Measurements from ENCODE around the gene PRSS48.
"Not testable (repeated sequence)": the region's sequence is repeated elsewhere in the genome, so short reads cannot be mapped to it uniquely, and the experiment has no call there.

The PRSS48 gene

GRCh38 chr4:151250706-151251105, 26.3 kb upstream of the PRSS48 start:
- no peak overlapping the region for H3K4me3 Mint-ChIP-seq

GRCh38 chr4:151251603-151252304, 25.2 kb upstream of the PRSS48 start:
- H3K4me1 Mint-ChIP-seq, result no peaks in the 10 kb centered on the region
- no peak overlapping the region for H3K27ac Mint-ChIP-seq
- no peak for ATAC-seq (replicated peaks)
- no peaks in the 10 kb centered on the region for H3K9me3 Mint-ChIP-seq
- H3K36me3 Mint-ChIP-seq, result no peaks in the 10 kb centered on the region
- no peaks in the 10 kb centered on the region for H3K27me3 Mint-ChIP-seq
- no peak for DNase-seq
- H3K4me3 Mint-ChIP-seq, result no peak overlapping the region

More at GRCh38 chr4:151250706-151251105, 26.3 kb upstream of the PRSS48 start:
- no peaks in the 10 kb centered on the region for H3K9me3 Mint-ChIP-seq
- no peaks in the 10 kb centered on the region for H3K4me1 Mint-ChIP-seq
- peaks cover 0 to 2% of the 10 kb centered on the region in 2 donors for H3K27me3 Mint-ChIP-seq
- ATAC-seq (replicated peaks) (no peak), DNase-seq (no peak)
- H3K27ac Mint-ChIP-seq, result no peak overlapping the region
- no peaks in the 10 kb centered on the region for H3K36me3 Mint-ChIP-seq

DNA sequence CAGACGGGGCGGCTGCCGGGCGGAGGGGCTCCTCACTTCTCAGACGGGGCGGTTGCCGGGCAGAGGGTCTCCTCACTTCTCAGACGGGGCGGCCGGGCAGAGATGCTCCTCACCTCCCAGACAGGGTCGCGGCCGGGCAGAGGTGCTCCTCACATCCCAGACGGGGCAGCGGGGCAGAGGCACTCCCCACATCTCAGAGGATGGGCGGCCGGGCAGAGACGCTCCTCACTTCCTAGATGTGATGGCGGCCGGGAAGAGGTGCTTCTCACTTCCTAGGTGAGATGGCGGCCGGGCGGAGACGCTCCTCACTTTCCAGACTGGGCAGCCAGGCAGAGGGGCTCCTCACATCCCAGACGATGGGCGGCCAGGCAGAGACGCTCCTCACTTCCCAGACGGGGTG, 21.7 kb upstream of the PRSS48 start:
- not testable (repeated sequence) for H3K27ac Mint-ChIP-seq; ATAC-seq (replicated peaks); DNase-seq; H3K4me3 Mint-ChIP-seq; H3K27me3 Mint-ChIP-seq; H3K9me3 Mint-ChIP-seq; H3K36me3 Mint-ChIP-seq; H3K4me1 Mint-ChIP-seq

DNA sequence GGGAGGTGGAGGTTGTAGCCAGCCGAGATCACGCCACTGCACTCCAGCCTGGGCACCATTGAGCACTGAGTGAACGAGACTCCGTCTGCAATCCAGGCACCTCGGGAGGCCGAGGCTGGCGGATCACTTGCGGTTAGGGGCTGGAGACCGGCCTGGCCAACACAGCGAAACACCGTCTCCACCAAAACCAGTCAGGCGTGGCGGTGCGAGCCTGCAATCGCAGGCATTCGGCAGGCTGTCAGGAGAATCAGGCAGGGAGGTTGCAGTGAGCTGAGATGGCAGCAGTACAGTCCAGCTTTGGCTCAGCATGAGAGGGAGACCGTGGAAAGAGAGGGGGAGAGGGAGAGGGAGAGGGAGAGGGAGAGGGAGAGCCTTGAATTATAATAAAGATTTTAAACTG, 21.3 kb upstream of the PRSS48 start:
- not testable (repeated sequence) for ATAC-seq (replicated peaks); H3K4me3 Mint-ChIP-seq; H3K36me3 Mint-ChIP-seq; H3K27me3 Mint-ChIP-seq; DNase-seq; H3K4me1 Mint-ChIP-seq; H3K27ac Mint-ChIP-seq; H3K9me3 Mint-ChIP-seq

DNA sequence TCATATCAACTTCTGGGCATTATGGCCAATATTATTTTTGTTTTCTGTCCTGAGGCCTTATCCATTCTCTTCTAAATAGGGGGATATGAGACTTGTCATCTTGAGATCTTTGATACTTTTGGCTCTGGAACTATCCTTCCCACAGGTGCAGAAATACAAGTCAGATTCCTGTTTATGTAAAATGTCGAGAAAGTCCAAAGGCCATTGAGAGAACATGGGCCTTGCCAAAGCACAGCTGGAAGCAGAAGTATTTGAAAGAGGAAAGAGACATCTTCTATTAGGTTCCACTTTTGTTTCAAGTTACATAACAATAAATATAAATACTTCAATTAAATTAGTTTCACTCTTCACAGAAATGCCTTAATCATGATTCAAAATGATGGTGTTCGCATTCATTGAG, 20.8 kb upstream of the PRSS48 start:
- no peaks in the 10 kb centered on the region for H3K9me3 Mint-ChIP-seq
- H3K36me3 Mint-ChIP-seq, result no peaks in the 10 kb centered on the region
- no peak overlapping the region for H3K4me3 Mint-ChIP-seq
- H3K27ac Mint-ChIP-seq, result no peak overlapping the region
- no peaks in the 10 kb centered on the region for H3K27me3 Mint-ChIP-seq
- ATAC-seq (replicated peaks), result no peak
- DNase-seq, result no peak
- no peaks in the 10 kb centered on the region for H3K4me1 Mint-ChIP-seq

DNA sequence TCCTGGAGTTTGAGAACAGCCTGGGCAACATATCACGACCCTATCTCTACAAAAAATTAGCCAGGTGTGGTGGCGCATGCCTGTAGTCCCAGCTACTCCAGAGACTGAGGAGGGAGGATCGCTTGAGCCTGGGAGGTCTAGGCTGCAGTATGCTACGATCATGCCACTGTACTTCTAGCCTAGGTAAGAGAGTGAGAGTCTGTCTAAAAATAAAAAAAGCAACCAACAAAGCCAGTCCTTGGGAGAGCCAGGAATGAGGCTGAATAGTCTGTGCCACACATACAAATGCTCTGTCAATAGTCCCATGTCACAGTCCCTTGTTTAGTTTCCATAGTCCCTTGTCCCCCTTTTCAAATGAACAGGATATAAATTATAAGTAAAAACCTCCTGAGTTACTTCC, 19.3 kb upstream of the PRSS48 start:
- Mint-ChIP-seq H3K4me1 (no peaks in the 10 kb centered on the region), H3K36me3 (no peaks in the 10 kb centered on the region), H3K27ac (no peak overlapping the region), H3K9me3 (no peaks in the 10 kb centered on the region), H3K4me3 (no peak overlapping the region), H3K27me3 (peaks cover 0 to 5% of the 10 kb centered on the region in 2 donors)
- DNase-seq (no peak), ATAC-seq (replicated peaks) (no peak)

- Mint-ChIP-seq H3K27me3 (peaks cover 0 to 5% of the 10 kb centered on the region in 2 donors), H3K27ac (no peak overlapping the region), H3K36me3 (no peaks in the 10 kb centered on the region), H3K9me3 (no peaks in the 10 kb centered on the region), H3K4me1 (no peaks in the 10 kb centered on the region), H3K4me3 (no peak overlapping the region)
- no peak for DNase-seq
- no peak for ATAC-seq (replicated peaks)
Measured at GRCh38 chr4:151259752-151260151, 17.2 kb upstream of the PRSS48 start.

DNA sequence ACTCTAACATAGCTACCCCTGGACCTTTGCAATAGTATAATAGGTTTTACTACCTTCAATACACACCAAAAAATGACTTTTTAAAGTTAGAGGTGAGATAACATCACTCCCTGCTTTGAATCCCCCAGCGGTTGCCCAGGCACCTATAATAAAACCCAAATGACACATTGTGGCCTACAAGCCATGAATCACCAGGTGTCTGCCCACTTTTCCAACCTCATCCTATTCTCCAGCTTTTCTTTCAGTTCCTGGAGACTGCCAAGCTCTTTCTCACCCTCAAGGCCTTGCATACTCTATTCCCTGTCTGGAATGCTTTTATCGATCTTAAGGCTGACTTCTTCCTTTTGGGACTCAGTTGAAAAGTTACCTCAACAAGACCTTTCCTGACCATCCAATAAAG, 16.4 kb upstream of the PRSS48 start:
- H3K9me3 Mint-ChIP-seq, result no peaks in the 10 kb centered on the region
- ATAC-seq (replicated peaks) (no peak), DNase-seq (no peak)
- peaks cover 0 to 5% of the 10 kb centered on the region in 2 donors for H3K27me3 Mint-ChIP-seq
- H3K4me1 Mint-ChIP-seq, result no peaks in the 10 kb centered on the region
- H3K36me3 Mint-ChIP-seq, result no peaks in the 10 kb centered on the region
- H3K4me3 Mint-ChIP-seq, result no peak overlapping the region
- H3K27ac Mint-ChIP-seq, result no peak overlapping the region

- H3K27me3 Mint-ChIP-seq, result peaks cover 0 to 5% of the 10 kb centered on the region in 2 donors
- no peak for ATAC-seq (replicated peaks)
- no peaks in the 10 kb centered on the region for H3K36me3 Mint-ChIP-seq
- DNase-seq, result no peak
- H3K4me3 Mint-ChIP-seq, result no peak overlapping the region
- no peaks in the 10 kb centered on the region for H3K4me1 Mint-ChIP-seq
- H3K27ac Mint-ChIP-seq, result no peak overlapping the region
- H3K9me3 Mint-ChIP-seq, result no peaks in the 10 kb centered on the region
Measured at GRCh38 chr4:151263455-151263854, 13.5 kb upstream of the PRSS48 start.

DNA sequence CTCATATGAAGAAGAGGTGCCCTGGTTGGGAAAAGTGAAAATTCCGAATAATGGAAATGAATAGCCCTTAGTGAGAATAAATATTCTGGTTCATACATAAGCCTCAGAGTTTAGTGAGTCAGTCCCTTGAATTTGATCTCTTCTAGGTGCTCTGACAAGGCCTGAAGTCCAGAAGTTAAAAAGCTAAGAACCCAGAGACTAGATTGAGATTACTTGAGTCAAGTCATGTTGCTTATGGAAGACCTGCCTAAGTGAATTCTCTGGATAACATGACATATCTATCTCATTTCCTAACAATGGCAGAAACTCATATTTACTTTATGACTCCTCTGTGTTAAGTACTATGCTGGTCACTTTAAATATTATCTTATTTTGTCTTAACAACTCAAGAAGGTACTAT, 10.5 kb upstream of the PRSS48 start:
- DNase-seq (no peak), ATAC-seq (replicated peaks) (no peak)
- H3K36me3 Mint-ChIP-seq, result no peaks in the 10 kb centered on the region
- H3K4me3 Mint-ChIP-seq, result no peak overlapping the region
- no peak overlapping the region for H3K27ac Mint-ChIP-seq
- no peaks in the 10 kb centered on the region for H3K4me1 Mint-ChIP-seq
- H3K9me3 Mint-ChIP-seq, result no peaks in the 10 kb centered on the region
- peaks cover 0 to 2% of the 10 kb centered on the region in 2 donors for H3K27me3 Mint-ChIP-seq

GRCh38 chr4:151267104-151267503, 9.9 kb upstream of the PRSS48 start:
- ATAC-seq (replicated peaks), result no peak
- H3K36me3 Mint-ChIP-seq, result no peaks in the 10 kb centered on the region
- no peak overlapping the region for H3K27ac Mint-ChIP-seq
- DNase-seq, result no peak
- no peaks in the 10 kb centered on the region for H3K27me3 Mint-ChIP-seq
- H3K9me3 Mint-ChIP-seq, result no peaks in the 10 kb centered on the region
- H3K4me3 Mint-ChIP-seq, result no peak overlapping the region
- no peaks in the 10 kb centered on the region for H3K4me1 Mint-ChIP-seq

- DNase-seq (no peak), ATAC-seq (replicated peaks) (no peak)
- Mint-ChIP-seq H3K36me3 (no peaks in the 10 kb centered on the region), H3K4me3 (no peak overlapping the region), H3K4me1 (no peaks in the 10 kb centered on the region), H3K27me3 (no peaks in the 10 kb centered on the region), H3K27ac (no peak overlapping the region), H3K9me3 (no peaks in the 10 kb centered on the region)
Measured at GRCh38 chr4:151267822-151268535, 9.0 kb upstream of the PRSS48 start.

DNA sequence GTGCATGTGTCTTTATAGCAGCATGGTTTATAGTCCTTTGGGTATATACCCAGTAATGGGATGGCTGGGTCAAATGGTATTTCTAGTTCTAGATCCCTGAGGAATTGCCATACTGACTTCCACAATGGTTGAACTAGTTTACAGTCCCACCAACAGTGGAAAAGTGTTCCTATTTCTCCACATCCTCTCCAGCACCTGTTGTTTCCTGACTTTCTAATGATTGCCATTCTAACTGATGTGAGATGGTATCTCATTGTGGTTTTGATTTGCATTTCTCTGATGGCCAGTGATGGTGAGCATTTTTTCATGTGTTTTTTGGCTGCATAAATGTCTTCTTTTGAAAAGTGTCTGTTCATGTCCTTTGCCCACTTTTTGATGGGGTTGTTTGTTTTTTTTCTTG, 8.1 kb upstream of the PRSS48 start:
- H3K27ac Mint-ChIP-seq; H3K9me3 Mint-ChIP-seq; DNase-seq; H3K36me3 Mint-ChIP-seq; ATAC-seq (replicated peaks); H3K27me3 Mint-ChIP-seq; H3K4me3 Mint-ChIP-seq; H3K4me1 Mint-ChIP-seq: not testable (repeated sequence)

DNA sequence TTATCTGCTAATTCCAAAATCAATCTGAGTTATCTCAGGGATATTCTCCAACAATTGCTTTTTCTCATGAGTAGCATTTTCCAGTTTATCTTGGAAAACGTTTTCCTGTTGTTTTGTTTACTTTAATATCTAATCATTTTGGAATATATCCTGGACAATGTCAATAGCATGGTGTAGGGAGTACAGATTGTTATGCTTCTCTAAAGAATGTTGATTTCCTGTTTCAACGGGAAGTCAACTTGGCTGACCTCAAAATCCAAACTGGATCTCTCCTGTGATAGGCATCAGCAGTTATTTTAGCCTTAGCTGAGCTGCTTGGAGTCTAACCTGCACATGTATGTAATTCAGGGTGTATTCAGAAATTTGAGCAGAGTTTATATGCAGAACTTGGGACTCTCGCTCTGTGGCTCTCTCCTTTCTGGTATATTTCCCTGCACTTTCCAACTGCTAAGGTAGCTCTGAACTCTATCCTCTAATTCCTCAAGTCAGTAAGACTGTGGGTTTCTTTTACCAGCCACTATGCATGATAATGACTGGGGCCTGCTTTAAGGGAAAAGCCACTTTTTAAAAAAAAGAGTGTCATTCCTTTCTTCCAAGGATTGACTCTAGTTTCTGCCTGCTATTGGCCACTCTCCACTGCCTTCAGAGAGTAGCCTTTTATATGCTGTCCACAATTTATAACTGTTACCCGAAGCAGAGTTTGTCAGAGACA, 7.7 kb downstream of the PRSS48 start:
- Mint-ChIP-seq H3K27me3 (peaks cover 0 to 3% of the 10 kb centered on the region in 2 donors), H3K4me1 (no peaks in the 10 kb centered on the region), H3K36me3 (no peaks in the 10 kb centered on the region), H3K4me3 (no peak overlapping the region), H3K9me3 (peaks cover 3 to 9% of the 10 kb centered on the region in 2 donors), H3K27ac (no peak overlapping the region)
- ATAC-seq (replicated peaks) (no peak), DNase-seq (no peak)

- Mint-ChIP-seq H3K9me3 (peaks cover 6 to 9% of the 10 kb centered on the region in 2 donors), H3K27ac (no peak overlapping the region), H3K4me1 (no peaks in the 10 kb centered on the region), H3K36me3 (no peaks in the 10 kb centered on the region), H3K27me3 (no peaks in the 10 kb centered on the region), H3K4me3 (no peak overlapping the region)
- ATAC-seq (replicated peaks), result no peak
- DNase-seq, result no peak
Measured at GRCh38 chr4:151287409-151287808, 10.4 kb downstream of the PRSS48 start.

All from stimulated activated naive B cell treated with anti-CD40 and anti-IgM and Interleukin-4, amounts not matched to agents 10 μg/mL and 1 μg/mL and 100 μg/mL, for 72 hours (primary cell).